M059J (cell line): Measurements from ENCODE around the gene TRH. TPM values are rescaled to one million over a fixed set of nuclear protein-coding genes. Genes with fewer than 3 reads are reported as not detected.

Experiments used
- DNase-seq: peaks from one replicate; pipeline ENCODE4 v3.0.0-alpha.2; 2012; ENCODE audit warnings: low read depth
- total RNA-seq: library from RNA; depleted of rRNA; stranded (reverse); fragments of >200 nt; shearing (Covaris generic); gene quantifications from 2 replicates; pipeline ENCODE4 v1.2.3, GENCODE V29; 2014; rRNA removed

Gene TRH, protein sequence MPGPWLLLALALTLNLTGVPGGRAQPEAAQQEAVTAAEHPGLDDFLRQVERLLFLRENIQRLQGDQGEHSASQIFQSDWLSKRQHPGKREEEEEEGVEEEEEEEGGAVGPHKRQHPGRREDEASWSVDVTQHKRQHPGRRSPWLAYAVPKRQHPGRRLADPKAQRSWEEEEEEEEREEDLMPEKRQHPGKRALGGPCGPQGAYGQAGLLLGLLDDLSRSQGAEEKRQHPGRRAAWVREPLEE
- not detected in 2 replicates for total RNA-seq

- DNase-seq = no peak
These were observed at the start of gene TRH for GRCh38 chr3:129974564-129974832. Gene TRH, plus strand, starts transcription at chr3:129974720. Its CDS starts 1,097 bp downstream, at chr3:129975817.

- DNase-seq = no peak
These were observed 47.4 kb upstream of the TRH start for GRCh38 chr3:129927072-129927471.

DNA sequence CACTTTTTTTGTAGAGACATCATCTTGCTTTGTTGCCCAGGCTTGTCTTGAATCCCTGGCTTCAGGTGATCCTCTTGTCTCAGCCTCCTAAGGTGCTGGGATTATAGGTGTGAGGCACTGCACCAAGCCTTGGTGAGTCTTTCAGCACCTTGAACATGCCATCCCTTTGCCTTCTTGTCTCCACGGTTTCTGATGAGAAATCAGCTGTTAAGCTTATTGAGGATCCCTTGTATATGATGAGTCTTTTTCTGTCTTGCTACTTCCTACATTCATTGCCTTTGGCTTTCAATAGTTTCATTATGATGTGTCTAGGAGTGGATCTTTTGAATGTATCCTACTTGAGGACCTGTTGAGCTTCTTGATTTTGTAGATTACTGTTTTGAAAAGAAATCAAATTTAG is 45.1 kb upstream of the TRH start:
- DNase-seq = no peak

- no peak for DNase-seq
These were observed 41.0 kb upstream of the TRH start for GRCh38 chr3:129933471-129933870.

GRCh38 chr3:129934234-129935123 is 40.0 kb upstream of the TRH start:
- peak; percentile 32 for DNase-seq

GRCh38 chr3:129936757-129937156 is 37.8 kb upstream of the TRH start:
- DNase-seq = peak; percentile 89

DNA sequence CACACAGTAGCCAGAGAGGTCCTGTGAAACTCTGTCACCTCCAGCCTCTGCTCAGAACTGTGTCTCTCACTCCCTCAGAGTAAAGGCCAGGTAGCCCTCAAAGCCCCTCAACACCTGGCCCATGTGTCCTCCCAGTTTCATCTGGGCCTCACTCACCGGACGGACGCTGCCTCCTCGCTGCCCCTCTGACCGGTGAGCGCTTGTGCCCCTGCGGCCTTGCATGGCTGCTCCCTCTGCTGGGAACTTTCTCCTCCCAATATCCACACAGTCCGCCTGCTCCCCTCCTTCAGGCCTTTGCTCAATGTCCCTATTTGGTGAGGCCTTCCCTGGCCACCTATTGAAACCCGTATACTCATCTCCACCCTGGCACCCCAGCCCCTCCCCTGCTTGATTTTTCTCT is 36.8 kb upstream of the TRH start:
- DNase-seq = no peak

- DNase-seq = no peak
These were observed 36.2 kb upstream of the TRH start for GRCh38 chr3:129938140-129938930.

DNA sequence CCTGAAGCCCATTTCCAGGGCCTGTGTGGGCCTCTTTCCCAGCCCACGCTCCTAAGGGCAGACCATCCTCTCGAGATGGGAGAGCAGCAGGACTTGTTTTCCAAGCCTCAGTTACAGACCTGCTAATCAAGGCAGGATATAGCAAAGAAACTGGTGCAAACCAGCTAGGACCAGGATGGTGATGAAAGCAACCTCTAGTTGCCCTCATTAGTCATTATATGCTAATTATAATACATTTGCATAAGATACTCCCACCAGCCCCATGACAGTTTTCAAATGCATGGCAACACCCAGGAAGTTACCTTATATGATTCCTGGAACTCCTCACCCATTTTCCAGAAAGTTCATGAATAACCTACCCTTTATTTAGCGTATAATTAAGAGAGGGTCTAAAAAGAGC is 34.4 kb upstream of the TRH start:
- no peak for DNase-seq

- peak; percentile 61 for DNase-seq
These were observed 32.2 kb upstream of the TRH start for GRCh38 chr3:129942296-129942695.

DNA sequence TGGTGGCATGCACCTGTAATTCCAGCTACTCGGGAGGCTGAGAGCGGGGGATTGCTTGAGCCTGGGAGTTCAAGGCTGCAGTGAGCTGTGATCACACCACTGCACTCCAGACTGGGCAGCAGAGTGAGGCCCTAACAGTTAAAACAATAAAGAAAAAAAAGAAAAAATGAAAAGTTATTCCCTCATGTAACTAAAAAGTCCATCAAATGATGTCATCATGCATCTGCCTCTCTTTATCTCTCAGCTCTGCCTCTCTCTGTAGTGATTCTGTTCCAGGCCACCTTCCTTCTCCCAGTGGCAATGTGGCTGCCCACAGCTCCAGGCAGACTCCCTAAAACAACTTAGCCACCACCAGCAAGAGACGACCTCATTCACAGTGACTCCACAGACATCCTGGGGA is 31.5 kb upstream of the TRH start:
- DNase-seq = no peak

DNA sequence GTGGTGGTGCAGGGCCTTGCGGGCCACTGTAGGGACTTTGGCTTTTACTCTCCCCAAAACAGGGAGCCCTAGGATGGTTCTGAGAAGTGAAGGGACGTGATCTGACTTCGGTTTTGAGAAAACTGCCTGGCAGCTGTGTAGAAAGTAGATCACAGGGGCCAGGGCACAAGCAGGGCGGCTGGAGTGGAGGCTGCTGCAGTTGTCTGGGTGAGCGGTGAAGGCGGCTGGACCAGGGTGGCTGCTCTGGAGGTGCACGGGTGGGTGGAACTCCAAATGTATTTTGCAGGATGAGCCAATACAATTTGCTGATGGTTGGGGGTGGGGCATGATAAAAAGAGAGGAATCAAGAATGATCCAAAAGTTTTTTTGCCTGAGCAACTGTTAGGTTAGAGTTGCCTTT is 29.8 kb upstream of the TRH start:
- DNase-seq = no peak

- no peak for DNase-seq
These were observed 26.8 kb upstream of the TRH start for GRCh38 chr3:129947538-129948240.

- DNase-seq = no peak
These were observed 24.0 kb upstream of the TRH start for GRCh38 chr3:129950318-129951046.

DNA sequence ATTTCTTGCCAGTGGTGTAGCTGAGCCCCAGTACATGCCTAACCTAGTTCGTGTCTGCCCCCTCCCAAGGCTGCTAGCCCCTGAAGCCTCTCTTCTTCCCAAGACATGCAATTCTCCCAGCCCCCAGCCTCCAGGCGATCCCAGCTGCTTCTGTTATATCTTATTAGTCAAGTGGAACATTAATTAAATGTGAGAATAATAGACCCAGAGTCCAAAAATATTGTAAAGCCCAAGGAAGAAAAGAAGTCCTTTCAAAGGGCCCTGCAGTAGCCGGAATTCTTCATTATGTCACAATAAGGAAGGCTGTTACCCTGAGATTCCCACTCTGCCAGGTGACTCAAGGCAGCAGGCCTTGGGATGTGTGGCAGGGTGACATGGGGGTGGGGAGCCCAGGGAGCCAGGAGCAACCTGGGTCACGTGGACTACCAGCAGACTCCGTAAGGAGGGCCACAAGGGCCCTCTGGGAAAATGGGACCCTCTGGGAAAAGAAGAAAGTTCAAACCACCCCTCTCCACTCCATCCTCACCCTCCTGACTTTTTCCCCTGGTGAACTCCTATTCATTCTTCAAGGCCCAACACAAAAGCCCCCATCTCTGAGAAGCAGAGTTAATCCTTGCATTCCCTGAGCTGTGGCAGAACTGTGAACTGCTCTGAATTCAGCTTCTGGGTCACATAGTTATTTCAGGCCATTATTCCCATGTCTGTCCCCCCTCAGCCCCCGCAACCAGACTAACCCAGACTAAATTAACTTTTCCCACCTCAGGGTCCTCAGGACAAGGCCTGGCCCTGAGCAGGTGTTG is 21.8 kb upstream of the TRH start:
- DNase-seq = no peak

GRCh38 chr3:129953621-129954020 is 20.9 kb upstream of the TRH start:
- DNase-seq = no peak

DNA sequence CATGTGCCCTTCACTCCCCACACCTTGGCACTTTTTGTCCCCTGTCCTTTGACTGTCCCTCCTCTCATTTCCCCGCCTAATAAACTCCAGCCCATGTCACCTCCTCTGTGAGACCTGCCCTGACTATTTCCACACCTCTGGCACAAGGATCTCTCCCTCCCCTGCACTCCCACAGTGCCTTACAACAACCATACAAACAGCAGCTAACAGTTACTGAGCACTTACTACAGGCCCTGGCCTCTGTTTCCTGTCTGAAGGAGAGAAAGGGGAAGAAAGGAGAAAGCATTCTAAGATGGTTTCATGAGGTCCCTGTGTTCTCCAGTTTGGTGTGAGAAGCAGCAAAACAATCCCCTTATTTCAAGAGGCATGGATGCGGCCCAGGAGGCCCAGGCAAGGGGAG is 20.0 kb upstream of the TRH start:
- no peak for DNase-seq

GRCh38 chr3:129956936-129957335 is 17.6 kb upstream of the TRH start:
- no peak for DNase-seq

DNA sequence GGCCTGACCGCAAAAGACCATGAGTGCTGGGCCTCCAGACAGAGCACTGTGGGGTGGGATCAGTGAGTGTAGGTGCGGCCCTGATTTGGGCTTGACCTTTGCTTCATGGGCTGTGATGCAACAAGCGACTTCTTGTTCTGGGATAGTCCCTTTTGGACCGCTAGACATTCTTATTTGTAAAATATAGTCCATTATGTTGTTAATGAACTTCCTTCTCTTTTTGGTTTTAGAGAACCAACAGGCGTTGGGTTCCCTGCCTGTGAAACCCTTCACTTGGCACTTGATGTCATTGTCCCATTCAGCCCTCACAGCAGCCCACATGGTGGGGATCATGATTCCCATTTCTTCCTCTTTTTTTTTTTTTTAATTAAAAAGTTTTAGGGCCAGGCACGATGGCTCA is 15.8 kb upstream of the TRH start:
- no peak for DNase-seq

GRCh38 chr3:129961141-129961541 is 13.4 kb upstream of the TRH start:
- DNase-seq = no peak

- no peak for DNase-seq
These were observed 11.9 kb upstream of the TRH start for GRCh38 chr3:129962600-129962999.
